Measurements from ENCODE around the gene CAPS. TPM values are rescaled to one million over a fixed set of nuclear protein-coding genes. Genes with fewer than 3 reads are reported as not detected.
A peak's percentile ranks its signal among the peaks of the same experiment; 100 is the strongest.

The CAPS gene
- total RNA-seq, 1 experiment from 2014 or later, result 2.3 TPM

DNA sequence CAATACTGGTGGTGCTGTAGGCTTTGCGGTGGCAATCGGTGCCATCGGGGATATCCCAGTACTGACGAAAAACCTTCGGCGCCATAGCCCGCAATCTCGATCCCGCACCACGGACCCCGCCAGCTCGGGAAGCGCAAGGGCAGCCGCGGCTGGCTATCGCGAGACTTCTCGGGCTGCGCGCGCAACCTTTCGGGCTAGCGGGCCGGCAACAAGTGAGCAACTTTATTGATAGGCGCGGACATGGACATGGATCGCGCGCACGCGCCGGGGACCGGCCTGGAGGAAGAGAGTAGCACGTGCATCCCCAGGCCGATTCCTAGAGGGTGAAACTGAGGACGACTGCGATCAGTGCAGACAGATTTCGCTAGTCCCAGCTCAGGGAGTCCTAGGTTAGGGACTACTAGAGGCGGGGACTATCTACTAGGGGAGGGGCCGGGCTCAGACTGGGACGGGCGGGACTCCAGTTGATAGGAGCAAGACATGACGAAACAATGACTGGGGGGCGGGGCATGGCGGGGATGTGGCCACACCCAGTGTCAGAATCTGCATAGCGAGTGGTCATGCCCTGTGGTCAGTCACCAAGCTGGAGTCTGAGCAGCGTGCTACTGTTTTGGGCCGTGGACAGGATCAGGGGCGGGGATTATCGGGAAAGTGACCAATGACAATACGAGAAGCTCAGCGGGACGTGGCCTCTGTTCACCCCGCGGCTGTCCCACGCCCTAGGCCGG, 10.3 kb upstream of the CAPS start, which contains the start of gene NDUFA11:
Gene NDUFA11 (minus strand): TSS at position 167 of the 728 bp plus-strand sequence. CDS start 82 bp downstream, at position 85.
- H3K4ac ChIP-seq (ENCODE audit: low read depth, low read length), result no peak within 1 kb of the TSS; the same call in 1 of the 2 replicates
- no peak within 1 kb of the TSS for H2AFZ ChIP-seq (ENCODE audit: low read length)
- no CpG with 5 or more reads among the region's 57 CpGs for WGBS (ENCODE audit: extremely low coverage, insufficient read length, low lambda C conversion rate)
- no peak within 1 kb of the TSS for H2BK20ac ChIP-seq (ENCODE audit: low read depth, low read length, poor library complexity, severe bottlenecking)
- H4K91ac ChIP-seq (ENCODE audit: insufficient read length, low read depth, low read length), result peak within 1 kb of the TSS; percentile 5
- no peak within 1 kb of the TSS for H4K8ac ChIP-seq (replicated peaks; ENCODE audit: insufficient read length, low read depth, low read length)
- H3K9ac ChIP-seq (ENCODE audit: extremely low read depth, insufficient read length, low read length), result peak within 1 kb of the TSS; percentile 94
- Mint-ChIP-seq H3K4me1 (peaks cover 2 to 5% of the 10 kb centered on the region in 2 experiments; a peak in 3 of 4 replicates), H3K9me3 (no peaks in the 10 kb centered on the region), H3K4me3 (peak within 1 kb of the TSS; percentile 98 to 99), H3K36me3 (ENCODE audit: insufficient read depth in 1 of 3, low read depth in 3 of 3) (peaks cover 10 to 17% (median 12%) of the 10 kb centered on the region in 3 experiments), H3K27ac (peak within 1 kb of the TSS; percentile 98 to 99 (median 99)), H3K27me3 (ENCODE audit: low read depth) (no peaks in the 10 kb centered on the region)
- no peak within 1 kb of the TSS for H3K56ac ChIP-seq (ENCODE audit: insufficient read length, low read depth, low read length)
- H3K18ac ChIP-seq (ENCODE audit: insufficient read length, low read depth, low read length), result peak within 1 kb of the TSS; percentile 93
- H3K4me1 ChIP-seq (ENCODE audit: insufficient read depth, low read length), result no peaks in the 10 kb centered on the region
- no peak within 1 kb of the TSS for H2BK5ac ChIP-seq (ENCODE audit: insufficient read length, low read length)
- no peak within 1 kb of the TSS for H2AK5ac ChIP-seq (ENCODE audit: insufficient read length, low read length)
- peaks cover 3% of the 10 kb centered on the region for H3K79me1 ChIP-seq (ENCODE audit: insufficient read depth, low read depth, low read length, poor library complexity, severe bottlenecking)
- TF ChIP-seq CTCF (conservative IDR thresholded peaks at IDR 0.05), result no peak
- no peaks in the 10 kb centered on the region for H4K20me1 ChIP-seq (ENCODE audit: control insufficient read depth, insufficient read depth, insufficient read length)
- DNase-seq, result peak; percentile 98
- H4K5ac ChIP-seq (ENCODE audit: insufficient read length, low read depth, low read length), result no peak within 1 kb of the TSS
- H3K14ac ChIP-seq (ENCODE audit: insufficient read depth, low read length), result peak within 1 kb of the TSS; percentile 91
- H3K79me2 ChIP-seq (ENCODE audit: insufficient read depth, low read length), result peaks cover 18% of the 10 kb centered on the region; the same call in 1 of the 2 replicates
- no peak within 1 kb of the TSS for H2BK120ac ChIP-seq (ENCODE audit: low read depth, low read length, poor library complexity, severe bottlenecking)
- H2BK12ac ChIP-seq (ENCODE audit: insufficient read length, low read depth, low read length), result no peak within 1 kb of the TSS
- no peak within 1 kb of the TSS for H3T11ph ChIP-seq (ENCODE audit: low read length)
- H2BK15ac ChIP-seq (ENCODE audit: low read depth, low read length), result no peak within 1 kb of the TSS
- peak within 1 kb of the TSS; percentile 49 for H3K27ac ChIP-seq (ENCODE audit: insufficient read length, low read depth, low read length)
- peaks cover 3% of the 10 kb centered on the region for H3K23me2 ChIP-seq (ENCODE audit: insufficient read length, low read depth, low read length, poor library complexity, severe bottlenecking)
- peak within 1 kb of the TSS; percentile 89 for H3K4me2 ChIP-seq (ENCODE audit: insufficient read depth, insufficient read length, low read length)
- H3K27me3 ChIP-seq (ENCODE audit: insufficient read depth, low read length), result no peaks in the 10 kb centered on the region; the same call in 1 of the 2 replicates
- H3K23ac ChIP-seq (ENCODE audit: insufficient read length, low read depth, low read length), result no peak within 1 kb of the TSS
- no peaks in the 10 kb centered on the region for H3K9me3 ChIP-seq (ENCODE audit: control insufficient read depth, low read depth, low read length)
